Liver (tissue), 9 donors: ENCODE measurements around the gene MR1. TPM values are rescaled to one million over a fixed set of nuclear protein-coding genes. Genes with fewer than 3 reads are reported as not detected.

Experiments
- DNase-seq: peaks from one replicate; pipeline ENCODE4 v3.0.0-alpha.2; 2017; ENCODE audit warnings: low spot score
- H3K27ac ChIP-seq, 2 donors: one replicate each; pipeline ENCODE4 v1.7.0; 2013; ENCODE audit warnings: inconsistent platforms in 2 of 2, low read length in 2 of 2, control low read depth in 1 of 2, low read depth in 1 of 2, mild to moderate bottlenecking in 1 of 2
- H3K27me3 ChIP-seq, 4 donors: one replicate each; pipeline versions ENCODE4 v1.6.1 to v1.7.0; 2013; ENCODE audit warnings: low read length in 3 of 4, inconsistent platforms in 1 of 4, mild to moderate bottlenecking in 1 of 4, moderate library complexity in 1 of 4; ENCODE audit not compliant: control insufficient read depth in 4 of 4, insufficient read depth in 4 of 4
- H3K36me3 ChIP-seq, 4 donors: one replicate each; pipeline versions ENCODE4 v1.6.1 to v1.7.0; 2013; ENCODE audit warnings: low read length in 3 of 4, mild to moderate bottlenecking in 3 of 4, low read depth in 1 of 4, moderate library complexity in 1 of 4; ENCODE audit not compliant: control insufficient read depth in 4 of 4, insufficient read depth in 3 of 4
- H3K4me1 ChIP-seq, 4 donors: one replicate each; pipeline versions ENCODE4 v1.6.1 to v1.7.0; 2013; ENCODE audit warnings: low read length in 3 of 4, mild to moderate bottlenecking in 3 of 4, moderate library complexity in 1 of 4; ENCODE audit not compliant: control insufficient read depth in 4 of 4, insufficient read depth in 4 of 4
- H3K4me3 ChIP-seq, 3 donors: one replicate each; pipeline versions ENCODE4 v1.6.1 to v1.7.0; 2013; ENCODE audit warnings: low read length in 3 of 3, control low read depth in 1 of 3, low read depth in 1 of 3, mild to moderate bottlenecking in 1 of 3
- H3K9ac ChIP-seq, 2 donors: one replicate each; pipeline ENCODE4 v1.7.0; 2013; ENCODE audit warnings: low read length in 2 of 2, mild to moderate bottlenecking in 2 of 2, moderate library complexity in 2 of 2, control low read depth in 1 of 2, low read depth in 1 of 2
- H3K9me3 ChIP-seq, 4 donors: one replicate each; pipeline versions ENCODE4 v1.6.1 to v1.7.0; 2013; ENCODE audit warnings: low read length in 3 of 4; ENCODE audit not compliant: control insufficient read depth in 4 of 4
- EGR1 ChIP-seq, 2 donors: IDR thresholded peaks; 2 replicates each; pipeline ENCODE4 v1.6.1; 2016 to 2018; ENCODE audit warnings: antibody characterized with exemption in 2 of 2, low read depth in 2 of 2
- FOXA1 ChIP-seq: IDR thresholded peaks from 2 replicates; pipeline ENCODE4 v1.6.1; 2016; ENCODE audit warnings: antibody characterized with exemption
- FOXA2 ChIP-seq: IDR thresholded peaks from 2 replicates; pipeline ENCODE4 v1.6.1; 2016; ENCODE audit warnings: antibody characterized with exemption
- GABPA ChIP-seq, 2 donors: IDR thresholded peaks in 1 of 2; conservative IDR thresholded peaks in 1 of 2; 2 replicates each; pipeline ENCODE4 v1.6.1; 2016; ENCODE audit warnings: antibody characterized with exemption in 2 of 2, mild to moderate bottlenecking in 1 of 2, moderate library complexity in 1 of 2
- HNF4A ChIP-seq, 2 donors: conservative IDR thresholded peaks; 2 replicates each; pipeline ENCODE4 v1.6.1; 2016; ENCODE audit warnings: antibody characterized with exemption in 2 of 2, mild to moderate bottlenecking in 2 of 2
- HNF4G ChIP-seq: IDR thresholded peaks from 2 replicates; pipeline ENCODE4 v1.6.1; 2016; ENCODE audit warnings: antibody characterized with exemption
- JUND ChIP-seq, 2 donors: IDR thresholded peaks; 2 replicates each; pipeline ENCODE4 v1.6.1; 2016; ENCODE audit warnings: antibody characterized with exemption in 2 of 2
- NR2F2 ChIP-seq: IDR thresholded peaks from 2 replicates; pipeline ENCODE4 v1.6.1; 2016; ENCODE audit warnings: antibody characterized with exemption
- REST ChIP-seq: IDR thresholded peaks from 2 replicates; pipeline ENCODE4 v1.6.1; 2016; ENCODE audit warnings: antibody characterized with exemption, mild to moderate bottlenecking
- RXRA ChIP-seq, 2 donors: IDR thresholded peaks; 2 replicates each; pipeline ENCODE4 v1.6.1; 2017 to 2018; ENCODE audit warnings: antibody characterized with exemption in 2 of 2, mild to moderate bottlenecking in 1 of 2
- SP1 ChIP-seq: IDR thresholded peaks from 2 replicates; pipeline ENCODE4 v1.6.1; 2018; ENCODE audit warnings: antibody characterized with exemption, mild to moderate bottlenecking
- TAF1 ChIP-seq: conservative IDR thresholded peaks from 2 replicates; pipeline ENCODE4 v1.6.1; 2016; ENCODE audit warnings: antibody characterized with exemption, mild to moderate bottlenecking
- YY1 ChIP-seq: IDR thresholded peaks from 2 replicates; pipeline ENCODE4 v1.6.1; 2016; ENCODE audit warnings: antibody characterized with exemption, mild to moderate bottlenecking
- ZBTB33 ChIP-seq: IDR thresholded peaks from 2 replicates; pipeline ENCODE4 v1.6.1; 2016; ENCODE audit warnings: antibody characterized with exemption
- WGBS: extraction: QIAGEN DNeasy Blood & Tissue Kit; methylation state at CpG from one replicate; pipeline ENCODE4 v1.1.7; 2013; 5-methylcytosine and 5-hydroxymethylcytosine counted together
- polyA plus RNA-seq, 2 donors: library from polyadenylated mRNA; stranded (reverse) in 1 of 2; unstranded in 1 of 2; fragments of 200-250 nt in 1 of 2; fragments of >200 nt in 1 of 2; fragmentation: Nextera tagmentation in 1 of 2; extraction: Ambion mirVana in 1 of 2; gene quantifications; one replicate each; pipeline versions ENCODE4 v1.2.1 to v1.2.3, GENCODE V29; 2013 to 2015
- total RNA-seq, 2 donors: library from RNA; depleted of rRNA; stranded (reverse); fragments of >200 nt; gene quantifications; one replicate each; pipeline ENCODE4 v1.2.3, GENCODE V29; 2014
- TF ChIP-seq, protein P1 (sequence below): fragments of 150-350 bp; IDR thresholded peaks from 2 replicates; pipeline ENCODE4 v1.5.1; 2017; ENCODE audit warnings: improper control_type of control experiment, low read depth, low read length; ENCODE audit not compliant: missing input control
- TF ChIP-seq, protein P2 (sequence below): IDR thresholded peaks from 2 replicates; pipeline ENCODE4 v1.6.1; 2016; ENCODE audit warnings: antibody characterized with exemption
- TF ChIP-seq, protein P3 (sequence below): IDR thresholded peaks from 2 replicates; pipeline ENCODE4 v1.6.1; 2016; ENCODE audit warnings: antibody characterized with exemption
- donor health status: healthy.
- donor health status: healthy.
- donor health status: healthy.
- donor health status: healthy.
- donor health status: healthy.

MR1 gene
- total and polyA plus RNA-seq, 4 donors: 5.5 to 8.1 (median 6.1) TPM

DNA sequence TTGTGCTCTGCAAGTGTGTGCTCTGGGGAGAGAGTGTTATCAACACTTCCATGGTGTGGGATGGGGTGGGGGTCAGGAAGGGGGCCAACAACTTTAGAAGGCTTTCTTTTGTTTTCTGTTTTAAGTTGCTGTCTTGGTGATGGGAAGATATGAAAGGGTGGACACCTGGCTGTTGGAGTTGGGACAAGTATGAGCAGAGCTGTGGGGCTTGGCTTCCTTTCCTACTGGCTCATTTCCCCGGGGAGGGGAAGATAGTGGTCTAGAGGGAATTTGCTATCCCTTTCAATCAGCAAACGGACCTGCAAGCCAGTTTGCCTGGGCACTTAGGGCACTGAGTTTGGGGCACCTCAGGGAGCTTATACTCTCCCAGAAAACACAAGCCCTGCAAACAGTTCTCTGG is 73.9 kb downstream of the MR1 start:
- H3K27ac ChIP-seq: no peak overlapping the region
- H3K27me3 ChIP-seq: no peaks in the 10 kb centered on the region
- DNase-seq: no peak
- 64% methylated on average over 2 of the region's 2 CpGs for WGBS
- TF ChIP-seq REST: no peak
- TF ChIP-seq ZBTB33: no peak
- no peak for TF ChIP-seq NR2F2
- TF ChIP-seq FOXA2: no peak
- no peak for TF ChIP-seq SP1
- TF ChIP-seq GABPA (IDR thresholded peaks at IDR 0.05 in 1 of 2, conservative IDR thresholded peaks at IDR 0.05 in 1 of 2): no peak
- no peak for TF ChIP-seq FOXA1
- TF ChIP-seq, protein P1, sequence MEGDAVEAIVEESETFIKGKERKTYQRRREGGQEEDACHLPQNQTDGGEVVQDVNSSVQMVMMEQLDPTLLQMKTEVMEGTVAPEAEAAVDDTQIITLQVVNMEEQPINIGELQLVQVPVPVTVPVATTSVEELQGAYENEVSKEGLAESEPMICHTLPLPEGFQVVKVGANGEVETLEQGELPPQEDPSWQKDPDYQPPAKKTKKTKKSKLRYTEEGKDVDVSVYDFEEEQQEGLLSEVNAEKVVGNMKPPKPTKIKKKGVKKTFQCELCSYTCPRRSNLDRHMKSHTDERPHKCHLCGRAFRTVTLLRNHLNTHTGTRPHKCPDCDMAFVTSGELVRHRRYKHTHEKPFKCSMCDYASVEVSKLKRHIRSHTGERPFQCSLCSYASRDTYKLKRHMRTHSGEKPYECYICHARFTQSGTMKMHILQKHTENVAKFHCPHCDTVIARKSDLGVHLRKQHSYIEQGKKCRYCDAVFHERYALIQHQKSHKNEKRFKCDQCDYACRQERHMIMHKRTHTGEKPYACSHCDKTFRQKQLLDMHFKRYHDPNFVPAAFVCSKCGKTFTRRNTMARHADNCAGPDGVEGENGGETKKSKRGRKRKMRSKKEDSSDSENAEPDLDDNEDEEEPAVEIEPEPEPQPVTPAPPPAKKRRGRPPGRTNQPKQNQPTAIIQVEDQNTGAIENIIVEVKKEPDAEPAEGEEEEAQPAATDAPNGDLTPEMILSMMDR: no peak
- TF ChIP-seq, protein P2, sequence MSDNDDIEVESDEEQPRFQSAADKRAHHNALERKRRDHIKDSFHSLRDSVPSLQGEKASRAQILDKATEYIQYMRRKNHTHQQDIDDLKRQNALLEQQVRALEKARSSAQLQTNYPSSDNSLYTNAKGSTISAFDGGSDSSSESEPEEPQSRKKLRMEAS: no peak
- TF ChIP-seq HNF4A (conservative IDR thresholded peaks at IDR 0.05): no peak
- TF ChIP-seq TAF1: no peak
- TF ChIP-seq JUND (IDR thresholded peaks at IDR 0.05): no peak
- TF ChIP-seq EGR1 (IDR thresholded peaks at IDR 0.05; ENCODE audit: low read depth in 2 of 2): no peak
- TF ChIP-seq YY1: no peak
- TF ChIP-seq, protein P3, sequence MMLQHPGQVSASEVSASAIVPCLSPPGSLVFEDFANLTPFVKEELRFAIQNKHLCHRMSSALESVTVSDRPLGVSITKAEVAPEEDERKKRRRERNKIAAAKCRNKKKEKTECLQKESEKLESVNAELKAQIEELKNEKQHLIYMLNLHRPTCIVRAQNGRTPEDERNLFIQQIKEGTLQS: no peak
- TF ChIP-seq HNF4G: no peak
- no peak for TF ChIP-seq RXRA (IDR thresholded peaks at IDR 0.05)
- no peaks in the 10 kb centered on the region for H3K9me3 ChIP-seq
- H3K36me3 ChIP-seq: no peaks in the 10 kb centered on the region
- H3K4me3 ChIP-seq: no peak overlapping the region
- H3K4me1 ChIP-seq: peaks cover 7 to 34% (median 23%) of the 10 kb centered on the region in 4 donors
- no peak overlapping the region for H3K9ac ChIP-seq
